HG03064 (cell line): ENCODE results near the gene S1PR1.

Experiments
- ATAC-seq: cut with Tn5 transposase; IDR thresholded peaks from one replicate; pipeline ENCODE4 v1.9.1; 2021; ENCODE audit warnings: low read depth; ENCODE audit not compliant: unreplicated experiment

The S1PR1 gene

GRCh38 chr1:101278238-101278637 is 41.4 kb downstream of the S1PR1 start:
- ATAC-seq: no peak

- ATAC-seq: no peak
Measured at GRCh38 chr1:101278845-101279244, 42.0 kb downstream of the S1PR1 start.

GRCh38 chr1:101280049-101280592 is 43.3 kb downstream of the S1PR1 start:
- no peak for ATAC-seq

- no peak for ATAC-seq
Measured at GRCh38 chr1:101280942-101281654, 44.3 kb downstream of the S1PR1 start.

GRCh38 chr1:101281751-101282150 is 44.9 kb downstream of the S1PR1 start:
- no peak for ATAC-seq

- no peak for ATAC-seq
Measured at GRCh38 chr1:101282314-101283038, 45.7 kb downstream of the S1PR1 start.

- no peak for ATAC-seq
Measured at GRCh38 chr1:101283443-101283842, 46.6 kb downstream of the S1PR1 start.

GRCh38 chr1:101284021-101284420 is 47.2 kb downstream of the S1PR1 start:
- ATAC-seq: no peak

GRCh38 chr1:101284622-101285218 is 47.9 kb downstream of the S1PR1 start:
- ATAC-seq: no peak

- no peak for ATAC-seq
Measured at GRCh38 chr1:101285922-101286570, 49.2 kb downstream of the S1PR1 start.

GRCh38 chr1:101288491-101288944 is 51.7 kb downstream of the S1PR1 start:
- ATAC-seq: peak; percentile 48

- ATAC-seq: no peak
Measured at GRCh38 chr1:101290119-101290921, 53.5 kb downstream of the S1PR1 start.
